Measurements from ENCODE around the gene PTPRK.

The PTPRK gene

DNA sequence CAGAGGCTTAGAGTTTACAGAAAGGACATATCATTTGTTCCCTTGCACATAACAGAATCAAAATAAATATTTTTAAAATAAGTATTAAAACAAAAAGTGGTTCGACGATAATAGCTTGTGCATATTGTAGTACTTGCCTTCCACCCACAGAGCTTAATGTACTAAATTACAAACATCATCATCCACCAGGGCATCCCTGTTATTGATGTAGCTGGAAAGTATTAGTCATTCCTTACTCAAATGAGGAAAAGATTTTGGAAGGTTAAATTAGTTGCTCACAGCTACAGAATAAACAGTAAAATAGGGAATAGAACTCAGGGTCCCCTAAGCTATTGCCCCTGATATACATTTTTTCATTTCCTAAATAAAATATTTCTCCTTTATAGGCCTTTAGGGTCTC, 150.3 kb downstream of the PTPRK start:
- Histone ChIP-seq H3K9me3 (ENCODE audit: control insufficient read depth, low read length) (no peaks in the 10 kb centered on the region), H3K4me2 (ENCODE audit: low read length) (no peak overlapping the region), H3K9ac (no peak overlapping the region), H3K79me2 (no peaks in the 10 kb centered on the region), H3K4me3 (ENCODE audit: low read depth, low read length) (no peak overlapping the region), H2AFZ (no peak overlapping the region), H3K27me3 (ENCODE audit: control insufficient read depth, insufficient read depth, low read length) (no peaks in the 10 kb centered on the region), H3K36me3 (ENCODE audit: control insufficient read depth, insufficient read depth, low read length) (no peaks in the 10 kb centered on the region), H3K27ac (no peak overlapping the region), H3K4me1 (peaks cover 2% of the 10 kb centered on the region)
- TF ChIP-seq, protein P1, sequence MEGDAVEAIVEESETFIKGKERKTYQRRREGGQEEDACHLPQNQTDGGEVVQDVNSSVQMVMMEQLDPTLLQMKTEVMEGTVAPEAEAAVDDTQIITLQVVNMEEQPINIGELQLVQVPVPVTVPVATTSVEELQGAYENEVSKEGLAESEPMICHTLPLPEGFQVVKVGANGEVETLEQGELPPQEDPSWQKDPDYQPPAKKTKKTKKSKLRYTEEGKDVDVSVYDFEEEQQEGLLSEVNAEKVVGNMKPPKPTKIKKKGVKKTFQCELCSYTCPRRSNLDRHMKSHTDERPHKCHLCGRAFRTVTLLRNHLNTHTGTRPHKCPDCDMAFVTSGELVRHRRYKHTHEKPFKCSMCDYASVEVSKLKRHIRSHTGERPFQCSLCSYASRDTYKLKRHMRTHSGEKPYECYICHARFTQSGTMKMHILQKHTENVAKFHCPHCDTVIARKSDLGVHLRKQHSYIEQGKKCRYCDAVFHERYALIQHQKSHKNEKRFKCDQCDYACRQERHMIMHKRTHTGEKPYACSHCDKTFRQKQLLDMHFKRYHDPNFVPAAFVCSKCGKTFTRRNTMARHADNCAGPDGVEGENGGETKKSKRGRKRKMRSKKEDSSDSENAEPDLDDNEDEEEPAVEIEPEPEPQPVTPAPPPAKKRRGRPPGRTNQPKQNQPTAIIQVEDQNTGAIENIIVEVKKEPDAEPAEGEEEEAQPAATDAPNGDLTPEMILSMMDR (IDR thresholded peaks at IDR 0.05): no peak

DNA sequence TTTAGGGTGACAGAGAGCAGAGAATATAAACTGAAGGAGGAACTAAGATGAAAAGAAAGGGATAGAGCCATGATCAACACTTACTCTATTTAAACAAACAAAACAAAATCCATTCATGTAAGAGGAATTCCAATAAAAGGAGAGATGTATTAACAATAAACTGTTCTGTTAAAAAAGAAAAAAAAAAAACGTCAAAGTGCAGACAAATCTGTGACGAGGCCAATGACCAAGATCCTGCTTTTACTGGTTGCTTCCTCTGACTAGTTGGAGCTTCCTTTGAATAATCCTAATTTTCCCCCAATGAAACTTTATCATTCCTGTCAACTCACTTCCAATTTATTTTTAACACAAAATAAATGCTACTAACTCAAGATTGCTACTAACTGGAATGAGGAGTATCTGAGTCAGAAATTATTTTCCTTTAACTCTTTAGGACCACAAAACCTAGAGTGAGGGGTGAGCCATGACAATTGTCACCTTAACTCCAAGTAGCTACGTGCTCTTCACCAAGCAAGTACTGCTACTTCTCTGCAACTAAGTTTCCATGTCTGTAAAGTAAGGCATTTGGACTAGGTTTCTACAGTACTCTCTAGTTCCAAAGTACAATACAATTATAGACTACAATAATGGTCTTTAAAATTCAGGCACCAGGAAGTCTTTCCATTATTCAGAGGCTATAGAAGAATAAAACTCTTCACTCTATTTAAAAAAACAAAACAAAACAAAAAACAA, 152.0 kb downstream of the PTPRK start:
- no peaks in the 10 kb centered on the region for H3K79me2 ChIP-seq
- no peak overlapping the region for H3K27ac ChIP-seq
- H3K36me3 ChIP-seq (ENCODE audit: control insufficient read depth, insufficient read depth, low read length): no peaks in the 10 kb centered on the region
- TF ChIP-seq, protein P1 (IDR thresholded peaks at IDR 0.05): no peak
- no peak overlapping the region for H3K4me2 ChIP-seq (ENCODE audit: low read length)
- H3K4me1 ChIP-seq: peaks cover 2% of the 10 kb centered on the region
- no peaks in the 10 kb centered on the region for H3K27me3 ChIP-seq (ENCODE audit: control insufficient read depth, insufficient read depth, low read length)
- no peak overlapping the region for H3K9ac ChIP-seq
- H3K9me3 ChIP-seq (ENCODE audit: control insufficient read depth, low read length): no peaks in the 10 kb centered on the region
- H2AFZ ChIP-seq: no peak overlapping the region
- H3K4me3 ChIP-seq (ENCODE audit: low read depth, low read length): no peak overlapping the region

DNA sequence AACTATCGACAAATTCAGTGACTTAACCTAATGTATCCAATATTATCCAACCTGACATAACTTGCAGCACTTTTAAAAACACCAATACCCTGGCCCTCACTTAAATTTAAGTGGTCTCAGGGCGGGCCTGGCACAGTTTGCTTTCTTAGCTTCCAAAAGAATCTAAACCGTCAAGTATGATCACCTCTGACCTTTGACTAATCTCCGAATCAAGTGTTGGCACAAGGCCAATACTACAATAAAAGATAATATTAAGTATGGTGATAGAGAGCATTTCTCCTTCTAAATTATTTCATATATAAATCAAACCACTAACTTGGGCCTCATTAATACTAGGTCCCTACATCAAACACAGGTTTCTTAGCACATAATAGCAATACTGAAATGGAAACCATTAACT, 153.0 kb downstream of the PTPRK start:
- Histone ChIP-seq H2AFZ (no peak overlapping the region), H3K4me1 (peaks cover 2% of the 10 kb centered on the region), H3K9me3 (ENCODE audit: control insufficient read depth, low read length) (no peaks in the 10 kb centered on the region), H3K27me3 (ENCODE audit: control insufficient read depth, insufficient read depth, low read length) (no peaks in the 10 kb centered on the region), H3K4me3 (ENCODE audit: low read depth, low read length) (no peak overlapping the region), H3K36me3 (ENCODE audit: control insufficient read depth, insufficient read depth, low read length) (no peaks in the 10 kb centered on the region), H3K9ac (no peak overlapping the region), H3K27ac (no peak overlapping the region), H3K79me2 (no peaks in the 10 kb centered on the region), H3K4me2 (ENCODE audit: low read length) (no peak overlapping the region)
- TF ChIP-seq, protein P1 (IDR thresholded peaks at IDR 0.05): no peak

DNA sequence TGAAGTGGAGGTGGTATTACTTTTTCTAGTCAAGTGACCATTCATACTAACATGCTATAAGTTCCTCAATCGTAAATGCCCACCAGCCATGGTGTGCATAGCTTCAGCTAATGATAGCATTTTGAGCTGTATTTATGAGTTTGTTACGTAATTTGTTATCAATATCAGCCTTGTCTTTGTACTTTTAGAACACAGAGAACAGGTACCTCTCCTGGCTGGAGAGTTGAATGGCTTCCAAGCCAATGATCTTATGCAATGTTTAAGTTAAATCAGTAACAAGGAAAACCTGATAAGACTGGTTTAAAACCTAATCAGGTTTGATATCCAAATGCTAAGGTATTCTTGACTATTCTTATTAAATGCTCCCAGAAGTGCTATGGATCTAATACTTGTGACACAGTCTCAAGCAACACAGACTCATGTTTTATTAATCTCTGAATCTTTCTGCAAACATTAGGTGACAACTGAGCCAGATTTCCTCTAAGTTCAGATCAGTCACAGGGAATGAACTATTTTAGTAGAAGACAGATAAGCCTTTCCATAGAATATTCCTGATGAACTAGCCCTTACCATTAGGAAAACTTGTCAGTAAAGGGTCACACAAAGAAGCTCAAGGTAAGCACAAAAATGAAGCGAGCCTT, 154.8 kb downstream of the PTPRK start:
- Histone ChIP-seq H3K9me3 (ENCODE audit: control insufficient read depth, low read length) (no peaks in the 10 kb centered on the region), H3K4me1 (peaks cover 2% of the 10 kb centered on the region), H3K27me3 (ENCODE audit: control insufficient read depth, insufficient read depth, low read length) (no peaks in the 10 kb centered on the region), H3K36me3 (ENCODE audit: control insufficient read depth, insufficient read depth, low read length) (no peaks in the 10 kb centered on the region), H2AFZ (no peak overlapping the region), H3K27ac (no peak overlapping the region), H3K4me2 (ENCODE audit: low read length) (no peak overlapping the region), H3K4me3 (ENCODE audit: low read depth, low read length) (no peak overlapping the region), H3K9ac (no peak overlapping the region), H3K79me2 (no peaks in the 10 kb centered on the region)
- TF ChIP-seq, protein P1 (IDR thresholded peaks at IDR 0.05): no peak

All from parathyroid adenoma (tissue), 2 donors.